ENCODE measurements around the gene PROZ.

PROZ gene

GRCh38 chr13:113209336-113209758, 50.9 kb downstream of the PROZ start, which contains the start of gene CUL4A:
CUL4A (plus strand) TSS chr13:113209613; CDS start chr13:113209628, 15 bp downstream.
- peak; percentile 65 for DNase-seq

DNA sequence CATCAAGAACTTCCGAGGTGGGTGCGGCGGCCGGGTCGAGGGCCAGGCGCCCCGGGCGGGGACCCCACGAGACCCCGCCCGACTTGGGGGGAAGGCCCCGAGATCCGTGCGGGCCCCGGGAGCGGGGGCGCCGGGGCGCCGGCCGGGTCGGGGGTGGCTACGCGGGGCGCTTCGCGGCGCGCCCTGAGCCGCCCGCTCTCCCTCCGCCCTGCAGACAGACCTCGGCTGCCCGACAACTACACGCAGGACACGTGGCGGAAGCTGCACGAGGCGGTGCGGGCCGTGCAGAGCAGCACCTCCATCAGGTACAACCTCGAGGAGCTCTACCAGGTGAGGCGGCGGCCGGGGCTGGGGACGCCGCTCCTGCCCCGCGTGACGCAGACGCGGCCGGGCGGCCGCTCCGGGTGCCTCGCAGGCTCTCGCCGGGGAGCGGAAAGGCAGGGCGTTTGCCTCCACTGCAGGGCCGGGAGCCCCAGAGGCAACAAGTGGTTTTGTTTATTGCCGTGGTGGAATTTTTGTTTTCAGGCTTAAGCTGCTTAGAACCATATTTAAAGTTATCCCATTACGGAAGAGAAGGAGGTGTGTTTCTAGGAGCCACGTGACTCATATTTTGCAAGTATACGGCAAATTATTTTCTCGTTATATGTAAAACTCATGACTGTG, 51.4 kb downstream of the PROZ start:
- peak; percentile 81 for DNase-seq

- DNase-seq = no peak
Measured at GRCh38 chr13:113210833-113211232, 52.4 kb downstream of the PROZ start.

DNA sequence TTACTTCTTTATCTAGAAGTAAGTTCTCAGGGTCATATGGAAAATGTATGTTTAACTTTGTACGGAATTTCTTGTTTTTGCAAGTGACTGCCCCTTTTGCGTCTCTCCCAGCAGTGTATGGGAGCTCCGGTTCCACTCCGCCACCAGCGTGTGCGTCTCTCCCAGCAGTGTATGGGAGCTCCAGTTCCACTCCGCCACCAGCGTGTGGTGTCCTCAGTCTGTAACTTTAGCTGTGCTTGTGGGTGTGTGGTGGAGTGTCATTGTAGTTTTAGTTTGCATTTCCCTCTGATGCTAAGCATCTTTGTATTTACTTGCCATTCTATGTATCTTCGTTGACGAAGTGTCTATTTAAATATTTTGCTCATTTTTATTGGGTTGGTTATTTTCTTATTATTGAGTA, 53.3 kb downstream of the PROZ start:
- no peak for DNase-seq

DNA sequence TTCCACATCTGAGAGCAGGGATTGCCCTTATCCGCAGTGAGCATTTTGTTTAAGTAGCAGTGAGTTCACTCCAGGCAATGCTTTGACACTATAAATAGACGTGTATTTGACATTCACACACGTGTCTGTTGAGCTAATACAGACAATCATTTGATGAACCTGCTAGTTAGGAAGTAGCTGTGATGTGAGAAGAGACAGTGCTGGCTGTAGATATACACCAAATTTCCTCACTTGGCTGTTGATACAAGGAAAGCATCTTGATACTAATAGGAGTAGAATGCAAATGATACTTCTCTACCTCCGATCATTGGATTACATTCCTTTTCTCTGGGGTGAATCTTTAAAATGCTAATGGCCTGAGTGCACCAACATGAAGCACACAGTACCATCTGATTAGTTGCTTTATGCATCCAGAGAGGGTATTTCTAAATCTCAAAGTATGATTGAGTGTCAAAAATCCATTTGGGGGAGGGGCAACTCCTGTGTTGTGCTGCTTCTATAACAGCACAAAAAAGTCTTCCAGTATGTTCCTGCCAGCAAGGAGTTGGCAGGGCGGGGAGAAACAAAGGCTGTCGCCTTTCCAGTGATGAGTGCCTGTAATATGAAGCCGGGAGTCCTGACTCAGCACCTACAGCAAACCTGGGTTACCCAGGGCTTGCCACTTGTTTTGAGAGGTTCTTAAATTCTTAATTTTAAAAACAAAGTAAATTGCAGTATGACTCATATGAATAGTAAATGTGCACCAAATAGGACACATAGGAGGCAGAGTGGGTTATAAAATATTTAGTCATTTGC, 58.0 kb downstream of the PROZ start:
- no peak for DNase-seq

DNA sequence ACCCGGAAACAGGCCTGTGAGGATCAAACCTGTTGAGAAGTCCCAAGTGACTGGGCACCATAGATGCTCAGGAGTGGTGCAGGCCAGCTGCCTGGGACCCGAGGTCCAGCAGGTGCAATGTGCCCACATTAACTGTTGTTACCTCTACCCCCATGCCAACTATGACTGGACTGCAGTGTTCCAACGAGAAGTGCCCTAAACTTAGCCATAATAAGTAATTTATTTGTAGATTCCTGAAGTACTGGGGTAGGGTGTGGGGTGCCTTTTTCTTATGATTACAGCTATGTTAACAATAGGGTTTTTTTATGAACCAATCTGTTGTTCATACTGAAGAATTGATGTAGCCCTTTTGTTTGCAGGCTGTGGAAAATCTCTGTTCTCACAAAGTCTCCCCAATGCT, 60.1 kb downstream of the PROZ start:
- DNase-seq = no peak

DNA sequence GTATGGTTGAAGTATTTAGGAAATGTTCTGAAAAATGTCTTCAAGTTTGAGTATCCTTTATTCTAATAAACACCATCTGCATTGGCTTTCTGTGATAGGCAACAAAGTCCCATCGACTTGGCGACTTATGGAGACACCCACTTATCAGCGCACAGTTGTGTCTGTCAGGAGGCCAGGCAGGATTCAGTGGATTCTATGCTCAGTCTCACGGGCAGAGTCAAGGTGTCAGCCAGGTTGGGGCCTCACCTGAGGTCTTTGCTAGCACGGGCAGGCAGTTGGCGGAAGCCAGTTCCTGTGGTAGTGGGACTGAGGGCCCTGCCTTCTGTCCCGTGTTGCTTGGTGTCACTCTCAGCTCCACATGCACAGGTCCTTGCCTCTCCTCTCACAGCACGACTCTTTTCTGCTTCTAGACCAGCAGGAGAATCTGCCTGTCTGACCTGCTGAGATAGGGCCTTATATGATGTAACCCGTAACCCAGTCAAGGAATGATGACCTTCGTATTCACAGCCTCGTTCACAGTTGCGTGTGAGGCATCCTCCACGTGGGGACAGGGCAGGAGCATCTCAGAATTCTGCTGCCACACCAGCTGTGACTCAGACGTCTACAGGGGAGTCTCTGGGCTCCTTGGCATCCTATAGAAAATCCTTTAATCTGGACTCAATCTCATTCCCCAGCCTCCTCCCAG, 61.0 kb downstream of the PROZ start:
- DNase-seq = no peak

GRCh38 chr13:113220141-113220598, 61.7 kb downstream of the PROZ start:
- DNase-seq = no peak

- no peak for DNase-seq
Measured at GRCh38 chr13:113220877-113221276, 62.4 kb downstream of the PROZ start.

All from RPMI8226 (cell line).